ENCODE results near the gene SIX2. TPM values are rescaled to one million over a fixed set of nuclear protein-coding genes. Genes with fewer than 3 reads are reported as not detected.

The SIX2 gene
- polyA plus RNA-seq, 1 experiment = 0.36 TPM

DNA sequence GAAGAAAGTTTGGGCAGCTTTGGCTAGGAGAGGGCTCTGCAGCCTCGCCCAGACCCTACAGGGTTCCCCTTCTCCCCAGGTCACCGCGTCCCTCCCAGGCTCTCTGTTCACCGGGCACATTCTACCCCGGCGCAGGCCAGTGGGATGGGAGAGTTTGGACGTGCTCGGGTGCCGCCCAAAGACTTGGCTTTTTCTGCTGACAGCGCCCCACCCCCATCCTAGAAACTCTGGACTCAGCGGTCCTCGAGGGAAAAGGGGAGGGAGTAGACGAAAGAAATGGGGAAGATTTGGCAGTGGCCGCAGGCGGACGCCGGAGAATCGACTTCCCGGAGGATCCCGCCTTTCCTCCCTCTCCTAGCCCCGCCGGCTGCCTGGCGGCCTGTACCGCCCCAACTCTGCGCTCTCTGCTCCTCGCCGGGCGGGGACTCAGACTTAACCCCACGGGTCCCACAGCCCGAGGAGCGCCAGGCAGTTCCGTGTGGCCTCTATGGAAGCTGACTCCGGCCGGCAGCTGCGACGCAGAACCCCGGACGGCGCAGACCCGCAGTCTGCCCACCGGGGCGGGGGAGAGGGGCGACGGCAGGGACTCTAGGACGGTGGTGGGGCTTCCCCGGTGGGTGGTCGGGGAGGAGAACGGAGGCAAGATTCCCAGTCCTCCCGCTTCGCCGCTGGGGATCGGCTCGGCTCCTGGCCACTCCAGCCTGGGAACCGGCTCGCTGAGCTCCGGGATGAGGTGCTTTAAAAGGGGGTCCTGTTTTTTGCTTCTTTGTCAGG lies 863 bp upstream of the SIX2 start:
- peak overlapping the region; percentile 42 for H3K4me3 ChIP-seq (ENCODE audit: low read depth, low read length)
- POLR2A ChIA-PET = no interaction called here
- no peak for DNase-seq (ENCODE audit: low read depth)
- CTCF ChIA-PET = interaction anchor here (0.9 to 1.4 kb wide), 2 partner anchors 19 to 29 kb away, joined by 4 to 6 read pairs; no protein-coding TSS in a partner anchor
- no peak for TF ChIP-seq CTCF (IDR thresholded peaks at IDR 0.05; ENCODE audit: insufficient read depth, low read depth, low read length)
- peaks cover 51% of the 10 kb centered on the region for H3K27me3 ChIP-seq (ENCODE audit: control insufficient read depth, insufficient read depth, low read length)
- no peaks in the 10 kb centered on the region for H3K36me3 ChIP-seq (ENCODE audit: control insufficient read depth, insufficient read depth, low read length)

- Histone ChIP-seq H3K27me3 (ENCODE audit: control insufficient read depth, insufficient read depth, low read length) (peaks cover 53% of the 10 kb centered on the region), H3K4me3 (ENCODE audit: low read depth, low read length) (peak overlapping the region; percentile 36), H3K36me3 (ENCODE audit: control insufficient read depth, insufficient read depth, low read length) (no peaks in the 10 kb centered on the region)
- no peak for TF ChIP-seq CTCF (IDR thresholded peaks at IDR 0.05; ENCODE audit: insufficient read depth, low read depth, low read length)
- ChIA-PET CTCF (interaction anchor here (0.6 to 1.4 kb wide), 4 partner anchors 12 to 44 kb away, joined by 3 to 4 read pairs (median 4); no protein-coding TSS in a partner anchor), POLR2A (interaction anchor here (0.5 kb wide), 1 partner anchor 567 kb away, joined by 18 read pairs; no protein-coding TSS in a partner anchor)
- no peak for DNase-seq (ENCODE audit: low read depth)
Measured at GRCh38 chr2:45008296-45009129, 739 bp downstream of the SIX2 start.

GRCh38 chr2:45007961-45008295 lies 1.3 kb downstream of the SIX2 start:
- Histone ChIP-seq H3K4me3 (ENCODE audit: low read depth, low read length) (no peak overlapping the region; the same call in 1 of the 2 replicates), H3K36me3 (ENCODE audit: control insufficient read depth, insufficient read depth, low read length) (no peaks in the 10 kb centered on the region), H3K27me3 (ENCODE audit: control insufficient read depth, insufficient read depth, low read length) (peaks cover 51% of the 10 kb centered on the region)
- TF ChIP-seq CTCF (IDR thresholded peaks at IDR 0.05; ENCODE audit: insufficient read depth, low read depth, low read length) = no peak
- POLR2A ChIA-PET = no interaction called here
- no peak for DNase-seq (ENCODE audit: low read depth)
- CTCF ChIA-PET = interaction anchor here (1.3 kb wide), 1 partner anchor 12 kb away, joined by 3 read pairs; no protein-coding TSS in a partner anchor

- no peaks in the 10 kb centered on the region for H3K36me3 ChIP-seq (ENCODE audit: control insufficient read depth, insufficient read depth, low read length)
- POLR2A ChIA-PET = no interaction called here
- CTCF ChIA-PET = interaction anchor here (0.5 to 1.3 kb wide), 4 partner anchors 13 to 504 kb away, joined by 3 to 9 read pairs (median 3); no protein-coding TSS in a partner anchor
- H3K4me3 ChIP-seq (ENCODE audit: low read depth, low read length) = no peak overlapping the region
- DNase-seq (ENCODE audit: low read depth) = no peak
- TF ChIP-seq CTCF (IDR thresholded peaks at IDR 0.05; ENCODE audit: insufficient read depth, low read depth, low read length) = no peak
- peaks cover 48% of the 10 kb centered on the region for H3K27me3 ChIP-seq (ENCODE audit: control insufficient read depth, insufficient read depth, low read length)
Measured at GRCh38 chr2:45006942-45007287, 2.3 kb downstream of the SIX2 start.
